Skin of body (tissue), 2 donors: Measurements from ENCODE around the gene SHE. TPM values are rescaled to one million over a fixed set of nuclear protein-coding genes. Genes with fewer than 3 reads are reported as not detected.

Experiments used
- DNase-seq: peaks from one replicate; lab custom pipeline; 2025; lab: John Stamatoyannopoulos, UW
- total RNA-seq: library from RNA; depleted of rRNA; stranded (reverse); fragments of >200 nt; gene quantifications from one replicate; pipeline ENCODE4 v1.2.3, GENCODE V29; 2014

The SHE gene
- total RNA-seq, 1 donor from 2014 or later = 5.4 TPM

DNA sequence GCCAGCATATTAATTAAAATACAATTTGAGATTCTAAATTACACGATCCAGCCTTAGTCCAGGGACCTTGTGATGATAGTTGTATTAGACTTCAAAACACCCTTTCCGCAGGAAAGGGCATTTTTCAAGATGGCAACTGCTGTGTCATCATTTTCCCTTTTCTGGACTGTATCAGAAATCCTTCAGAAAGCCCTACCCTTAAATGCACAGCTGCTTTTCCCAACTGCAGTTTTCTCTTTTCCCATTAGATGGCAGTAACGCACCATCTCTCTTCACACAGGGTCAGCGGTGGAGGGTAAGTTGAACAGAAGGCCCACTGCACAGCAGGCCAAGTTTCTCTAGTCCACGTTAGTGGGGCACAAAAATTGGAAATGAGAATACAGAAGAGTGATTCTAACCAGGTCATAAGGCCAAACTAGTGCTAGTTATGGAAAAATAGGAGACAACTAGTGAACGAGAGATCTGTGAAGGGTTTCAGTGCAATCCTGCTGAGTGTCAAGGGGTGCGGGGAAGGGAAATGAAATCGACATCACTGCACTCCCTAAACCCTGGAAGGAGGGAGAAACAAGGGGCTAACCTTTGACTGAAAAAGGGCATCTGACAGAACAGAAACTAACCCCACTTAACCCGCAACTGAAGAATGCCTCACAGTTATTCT, 22.3 kb downstream of the SHE start:
- DNase-seq = peak; percentile 75

DNA sequence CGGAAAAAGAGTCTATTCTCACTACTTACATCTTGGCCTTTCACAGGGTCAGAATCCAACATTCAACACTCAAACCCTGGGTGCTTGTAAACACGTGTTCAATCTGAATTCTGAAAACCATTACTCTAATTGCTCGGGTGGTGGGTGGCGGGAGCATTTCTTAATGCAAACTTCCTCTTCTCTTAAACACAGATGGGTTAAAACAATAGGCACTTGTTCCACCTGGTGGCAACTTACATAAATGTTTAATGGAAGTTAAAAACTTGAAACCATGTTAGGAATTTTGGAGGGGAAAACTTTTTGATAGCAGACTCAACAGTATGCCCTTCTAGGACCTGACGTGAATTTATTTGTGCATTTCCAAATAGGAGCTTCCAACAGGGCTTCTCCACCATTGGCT, 23.6 kb downstream of the SHE start:
- no peak for DNase-seq

DNA sequence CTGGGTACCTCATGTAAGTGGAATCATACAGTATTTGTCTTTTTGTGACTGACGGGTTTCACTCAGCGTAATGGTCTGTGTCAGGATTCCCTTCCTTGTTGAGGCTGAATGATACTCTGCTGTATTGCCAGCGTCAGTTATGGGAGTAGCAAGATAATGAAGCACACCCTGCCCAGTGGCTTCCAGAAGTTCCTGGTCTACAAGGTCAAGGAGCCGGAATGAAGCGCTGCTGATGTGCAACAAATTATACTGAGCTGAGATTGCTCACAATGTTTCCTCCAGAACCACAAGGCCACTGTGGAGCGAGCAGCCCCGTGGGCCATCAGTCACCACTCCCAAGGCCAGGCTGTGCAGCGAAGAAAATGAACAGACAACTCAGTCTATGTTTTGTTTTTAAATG, 24.2 kb downstream of the SHE start:
- DNase-seq = no peak

DNA sequence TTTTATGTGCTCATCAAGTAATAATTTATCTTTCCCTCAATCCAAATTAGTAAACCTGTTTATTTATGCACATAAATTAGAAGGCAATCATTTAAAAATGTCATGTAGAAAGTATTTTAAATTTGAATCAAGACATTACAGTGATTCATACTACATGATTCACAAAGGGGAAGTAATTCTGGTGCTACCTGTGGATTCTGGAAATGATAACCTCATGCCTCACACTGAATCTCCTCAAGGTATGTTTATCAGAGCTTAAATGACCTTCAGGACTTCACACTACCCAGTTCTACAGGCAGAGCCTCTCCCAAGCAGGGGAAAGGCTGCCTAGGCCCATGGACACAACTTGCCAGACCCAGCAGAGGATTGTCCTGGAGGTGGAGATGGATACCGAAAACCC, 25.4 kb downstream of the SHE start:
- no peak for DNase-seq

DNA sequence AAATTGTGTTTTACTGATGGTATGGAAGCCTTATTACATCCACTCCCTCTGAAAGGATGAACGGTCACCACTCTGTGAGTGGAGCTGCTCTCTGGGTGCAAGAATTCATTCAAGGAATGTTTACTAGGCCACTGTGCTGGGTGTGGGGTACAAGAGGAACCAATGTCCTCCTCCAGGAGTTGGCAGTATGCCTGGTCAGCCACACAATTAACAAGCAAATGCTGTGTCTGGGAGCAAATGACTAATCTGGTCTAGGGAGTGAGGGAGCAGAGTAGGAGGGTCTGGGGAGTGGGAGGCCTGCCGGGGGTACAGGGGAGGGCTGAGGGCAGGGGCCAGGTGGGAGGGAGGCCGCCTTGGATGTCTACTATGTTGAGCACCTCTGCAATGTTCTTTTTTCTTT, 27.4 kb downstream of the SHE start:
- no peak for DNase-seq

DNA sequence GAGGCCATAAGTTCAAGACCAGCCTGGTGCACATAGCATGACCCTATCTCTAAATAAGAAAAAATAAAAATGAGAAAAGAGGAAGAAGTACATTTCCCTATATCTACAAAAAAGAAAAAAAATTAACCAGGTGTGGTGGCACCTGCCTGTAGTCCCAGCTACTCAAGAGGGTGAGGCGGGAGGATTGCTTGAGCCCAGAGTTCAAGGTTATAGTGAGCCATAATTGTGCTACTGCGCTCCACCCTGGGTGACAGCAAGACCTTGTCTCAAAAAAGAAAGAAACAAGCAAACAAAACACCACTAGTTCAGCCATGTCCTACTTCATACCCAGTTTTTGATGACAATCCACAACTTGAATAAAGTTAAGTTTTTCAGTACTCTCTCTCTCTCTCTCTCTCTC, 30.9 kb downstream of the SHE start:
- no peak for DNase-seq

DNA sequence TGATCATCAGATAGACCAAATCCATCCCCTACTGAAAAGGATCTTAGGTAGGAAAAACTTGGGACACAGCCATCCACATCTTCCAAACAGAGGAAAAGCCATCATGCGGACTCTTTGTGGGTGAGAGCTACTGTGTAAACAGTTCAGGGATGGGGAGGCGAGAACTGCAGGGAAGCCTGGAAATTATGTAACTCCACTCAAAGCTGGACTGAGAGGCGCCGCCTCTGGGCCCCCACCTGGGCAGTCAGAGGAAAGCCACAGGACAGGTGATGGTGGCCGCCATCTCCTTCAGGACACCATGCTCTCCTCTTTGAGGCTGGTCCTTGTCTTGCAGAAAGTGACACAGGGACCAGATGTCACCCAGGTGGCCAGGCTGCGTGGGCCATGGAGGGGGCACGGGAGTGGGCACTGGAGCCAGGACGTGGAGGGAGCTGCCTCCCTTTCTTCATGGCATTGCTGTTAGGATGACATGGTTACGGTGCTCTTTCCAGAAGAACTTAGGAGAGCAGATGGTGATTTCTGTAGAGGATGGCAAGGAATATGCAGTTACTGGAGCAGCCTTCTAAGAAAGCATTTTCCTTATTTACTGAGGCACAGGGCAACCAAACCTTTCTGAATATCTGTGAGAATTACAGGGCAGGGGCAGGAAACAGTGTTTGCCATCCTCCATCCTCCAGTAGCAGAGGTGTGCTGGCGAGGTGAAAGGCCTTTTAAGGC, 32.2 kb downstream of the SHE start:
- no peak for DNase-seq

DNA sequence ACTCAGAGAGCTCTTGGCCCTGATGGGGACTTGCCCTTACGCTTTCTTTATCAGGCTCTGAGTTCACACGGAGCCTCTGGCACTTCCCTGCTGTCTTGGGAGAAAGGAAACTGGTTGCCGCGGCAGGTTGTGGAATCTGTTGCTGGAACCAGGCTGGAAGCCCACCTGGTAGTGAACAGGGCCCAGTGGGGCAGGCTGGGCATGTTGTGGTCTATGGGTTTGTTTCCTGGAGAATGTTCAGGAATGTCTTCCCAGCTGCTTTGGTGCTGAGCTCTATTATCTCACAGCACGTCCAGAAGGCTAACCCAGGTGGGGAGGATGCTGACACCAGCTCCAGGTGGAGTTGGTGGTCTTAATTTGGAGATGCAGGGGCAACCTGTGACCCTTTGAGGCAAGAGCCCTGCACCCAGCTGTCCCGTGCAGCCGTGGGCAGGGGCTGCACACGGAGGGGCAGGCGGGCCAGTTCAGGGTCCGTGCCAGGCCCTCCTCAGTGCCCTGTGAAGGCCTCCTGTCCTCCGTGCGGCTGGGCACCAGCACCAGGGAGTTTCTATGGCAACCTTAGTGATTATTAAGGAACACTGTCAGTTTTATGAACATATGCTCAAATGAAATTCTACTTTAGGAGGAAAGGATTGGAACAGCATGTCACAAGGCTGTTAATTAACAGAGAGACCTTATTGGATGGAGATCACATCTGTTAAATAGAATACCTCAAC, 33.5 kb downstream of the SHE start:
- DNase-seq = no peak

DNA sequence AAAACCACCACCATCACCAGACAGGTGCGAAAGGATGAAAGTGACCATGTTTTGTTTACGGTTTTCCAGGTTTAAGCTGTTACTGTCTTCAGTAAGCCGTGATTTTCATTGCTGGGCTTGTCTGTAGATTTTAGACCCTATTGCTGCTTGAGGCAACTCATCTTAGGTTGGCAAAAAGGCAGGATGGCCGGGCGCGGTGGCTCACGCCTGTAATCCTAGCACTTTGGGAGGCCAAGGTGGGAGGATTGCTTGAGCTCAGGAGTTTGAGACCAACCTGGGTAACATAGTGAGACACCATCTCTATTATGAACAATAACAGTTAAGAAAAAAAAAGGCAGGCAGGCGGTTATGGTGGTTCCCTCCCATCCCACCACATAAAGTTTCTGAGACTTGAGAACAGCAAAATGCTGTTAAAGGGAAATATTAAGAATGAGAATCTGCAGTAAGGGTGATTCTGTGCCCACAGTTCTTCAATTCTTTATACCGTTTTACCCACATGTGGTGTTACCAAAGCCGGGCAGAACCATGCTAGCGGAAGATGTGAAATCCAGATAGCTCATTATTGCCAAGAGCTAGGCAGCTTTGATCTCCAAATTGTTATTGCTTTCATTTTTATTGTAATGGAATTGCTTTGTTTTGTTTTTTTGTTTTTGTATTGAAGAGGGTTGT, 34.6 kb downstream of the SHE start:
- DNase-seq = no peak

DNA sequence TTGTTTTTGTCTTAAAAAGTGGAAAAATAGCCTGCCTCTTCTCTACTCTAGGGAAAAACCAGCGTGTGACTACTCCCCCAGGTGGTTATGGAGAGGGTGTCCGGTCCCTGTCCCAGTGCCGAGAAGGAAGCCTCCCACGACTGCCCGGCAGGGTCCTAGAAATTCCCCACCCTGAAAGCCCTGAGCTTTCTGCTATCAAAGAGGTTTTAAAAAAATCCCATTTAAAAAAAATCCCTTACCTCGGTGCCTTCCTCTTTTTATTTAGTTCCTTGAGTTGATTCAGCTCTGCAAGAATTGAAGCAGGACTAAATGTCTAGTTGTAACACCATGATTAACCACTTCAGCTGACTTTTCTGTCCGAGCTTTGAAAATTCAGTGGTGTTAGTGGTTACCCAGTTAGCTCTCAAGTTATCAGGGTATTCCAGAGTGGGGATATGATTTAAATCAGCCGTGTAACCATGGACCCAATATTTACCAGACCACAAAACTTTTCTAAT, 35.2 kb downstream of the SHE start:
- no peak for DNase-seq

DNA sequence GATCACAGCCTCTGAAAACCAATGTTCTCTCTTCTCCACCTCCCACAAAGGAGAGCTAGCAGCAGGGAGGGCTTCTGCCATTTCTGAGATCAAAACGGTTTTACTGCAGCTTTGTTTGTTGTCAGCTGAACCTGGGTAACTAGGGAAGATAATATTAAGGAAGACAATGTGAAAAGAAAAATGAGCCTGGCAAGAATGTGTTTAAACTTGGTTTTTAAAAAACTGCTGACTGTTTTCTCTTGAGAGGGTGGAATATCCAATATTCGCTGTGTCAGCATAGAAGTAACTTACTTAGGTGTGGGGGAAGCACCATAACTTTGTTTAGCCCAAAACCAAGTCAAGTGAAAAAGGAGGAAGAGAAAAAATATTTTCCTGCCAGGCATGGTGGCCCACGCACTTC, 36.0 kb downstream of the SHE start:
- no peak for DNase-seq

DNA sequence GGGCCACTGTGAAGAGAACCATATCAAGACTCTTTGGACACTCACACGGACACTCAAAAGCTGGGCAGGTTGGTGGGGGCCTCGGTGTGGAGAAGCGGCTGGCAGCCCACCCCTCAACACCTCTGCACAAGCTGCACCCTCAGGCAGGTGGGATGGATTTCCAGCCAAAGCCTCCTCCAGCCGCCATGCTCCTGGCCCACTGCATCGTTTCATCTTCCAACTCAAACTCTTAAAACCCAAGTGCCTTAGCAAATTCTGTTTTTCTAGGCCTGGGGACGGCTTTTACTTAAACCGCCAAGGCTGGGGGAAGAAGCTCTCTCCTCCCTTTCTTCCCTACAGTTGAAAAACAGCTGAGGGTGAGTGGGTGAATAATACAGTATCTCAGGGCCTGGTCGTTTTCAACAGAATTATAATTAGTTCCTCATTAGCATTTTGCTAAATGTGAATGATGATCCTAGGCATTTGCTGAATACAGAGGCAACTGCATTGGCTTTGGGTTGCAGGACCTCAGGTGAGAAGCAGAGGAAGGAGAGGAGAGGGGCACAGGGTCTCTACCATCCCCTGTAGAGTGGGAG, 36.5 kb downstream of the SHE start:
- DNase-seq = no peak

DNA sequence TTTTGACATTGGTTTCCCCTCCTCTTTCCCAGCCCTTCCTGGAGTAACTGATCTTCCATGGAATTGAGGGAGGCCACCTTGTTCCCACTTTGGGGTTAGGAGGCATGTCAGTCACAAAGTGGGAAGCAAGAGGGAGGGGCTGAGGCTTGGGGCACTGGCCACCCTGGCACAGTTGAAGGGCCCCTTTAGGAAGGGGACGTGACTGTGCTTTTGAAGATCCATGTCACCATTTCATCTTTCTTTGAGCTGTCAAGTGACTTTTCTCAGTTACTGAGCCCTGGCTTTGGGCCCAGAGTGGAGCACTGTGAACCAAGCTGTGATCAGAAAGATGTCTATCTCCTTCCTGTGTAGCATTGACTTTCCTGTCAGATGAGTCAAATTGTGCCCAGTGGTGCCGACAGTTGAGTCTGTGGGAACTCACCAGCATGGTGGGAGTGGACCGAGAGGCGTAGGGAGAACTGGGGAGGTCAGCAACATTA, 38.7 kb downstream of the SHE start:
- DNase-seq = no peak

DNA sequence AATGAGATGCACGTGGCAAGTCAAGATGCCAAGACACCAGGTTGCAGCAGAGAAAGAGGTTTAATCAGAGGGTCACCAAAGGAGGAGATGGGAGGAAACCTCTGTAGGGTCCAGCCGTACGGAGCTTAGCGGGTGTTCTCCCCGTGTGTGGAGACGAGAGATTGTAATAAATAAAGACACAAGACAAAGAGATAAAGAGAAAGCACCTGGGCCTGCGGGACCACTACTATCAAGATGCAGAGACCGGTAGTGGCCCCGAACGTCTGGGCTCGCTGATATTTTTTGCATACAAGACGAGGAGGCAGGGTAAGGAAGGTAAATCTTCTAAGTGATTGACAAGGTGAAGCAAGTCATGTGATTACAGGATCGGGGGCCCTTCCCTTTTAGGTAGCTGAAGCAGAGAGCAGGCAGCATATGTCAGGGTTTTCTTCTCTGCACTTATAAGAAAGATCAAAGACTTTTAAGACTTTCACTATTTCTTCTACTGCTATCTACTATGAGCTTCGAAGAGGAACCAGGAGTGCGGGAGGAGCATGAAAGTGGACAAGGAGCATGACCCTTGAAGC, 41.4 kb downstream of the SHE start:
- DNase-seq = no peak

DNA sequence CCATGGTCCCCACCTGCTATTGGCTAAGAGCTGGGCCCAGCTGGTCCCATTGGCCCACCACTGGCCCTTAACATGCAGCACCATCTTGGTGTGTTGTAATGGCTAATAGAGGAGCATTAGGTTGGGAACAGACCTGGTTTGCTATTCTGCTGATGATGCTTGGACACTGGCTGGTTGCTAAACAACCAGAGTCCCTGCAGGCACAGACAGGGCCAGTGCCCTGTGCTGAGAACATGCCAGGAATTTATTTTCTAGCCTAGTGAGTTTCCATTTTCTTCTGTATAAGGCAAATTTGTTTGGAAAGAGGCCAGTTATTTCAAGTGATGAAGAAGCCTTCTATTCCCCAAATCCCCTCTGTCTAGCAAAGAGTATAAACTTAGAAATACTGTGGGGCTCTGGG, 43.1 kb downstream of the SHE start:
- DNase-seq = no peak

DNA sequence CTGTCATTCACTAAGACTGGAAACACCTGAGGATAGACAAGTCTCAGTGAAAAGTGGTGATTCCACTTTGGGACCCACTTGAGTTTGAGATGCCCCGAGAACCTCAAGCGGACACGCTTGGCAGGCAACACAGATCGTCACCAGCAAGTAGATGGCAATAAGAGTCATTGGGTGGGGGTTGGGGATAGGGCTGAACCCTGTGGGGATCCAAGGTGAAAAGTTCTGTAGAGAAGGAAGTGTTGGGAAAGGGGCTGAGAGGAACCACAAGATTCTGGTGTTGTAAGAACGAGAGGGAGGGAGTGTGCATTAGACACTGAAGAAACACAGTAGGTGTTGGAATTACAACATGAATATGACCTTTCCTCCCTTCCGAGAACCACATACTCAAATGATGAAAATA, 45.6 kb downstream of the SHE start:
- no peak for DNase-seq

DNA sequence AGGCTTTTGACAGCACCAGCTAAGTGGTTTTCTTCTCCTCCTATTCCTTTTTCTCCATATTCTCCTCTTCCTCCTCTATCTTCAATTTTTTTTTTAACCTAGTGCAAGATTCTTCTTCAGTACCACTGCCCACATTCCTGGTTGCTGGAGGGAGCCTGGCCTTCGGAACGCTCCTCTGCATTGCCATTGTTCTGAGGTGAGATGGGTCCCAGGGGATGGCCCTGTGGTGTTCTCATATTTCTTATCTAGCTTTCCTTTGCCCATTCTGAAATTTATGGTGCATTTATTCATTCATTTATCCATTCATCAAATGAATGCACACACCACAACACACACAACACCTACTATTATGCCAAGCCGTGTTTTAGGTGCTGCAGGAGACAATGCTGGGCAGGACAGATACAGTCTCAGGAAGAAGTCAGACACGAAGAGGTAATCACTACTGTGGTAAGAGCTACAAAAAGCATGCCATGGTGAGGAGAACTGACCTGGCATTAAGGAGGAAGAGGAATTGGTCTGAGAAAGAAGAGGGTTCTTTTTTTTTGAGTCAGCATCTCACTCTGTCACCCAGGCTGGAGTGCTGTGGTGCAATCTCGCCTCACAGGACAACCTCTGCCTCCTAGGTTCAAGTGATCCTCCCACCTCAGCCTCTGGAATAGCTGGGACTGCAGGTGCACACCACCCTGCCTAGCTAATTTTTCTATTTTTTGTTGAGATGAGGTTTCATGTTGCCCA, 47.7 kb downstream of the SHE start:
- no peak for DNase-seq

DNA sequence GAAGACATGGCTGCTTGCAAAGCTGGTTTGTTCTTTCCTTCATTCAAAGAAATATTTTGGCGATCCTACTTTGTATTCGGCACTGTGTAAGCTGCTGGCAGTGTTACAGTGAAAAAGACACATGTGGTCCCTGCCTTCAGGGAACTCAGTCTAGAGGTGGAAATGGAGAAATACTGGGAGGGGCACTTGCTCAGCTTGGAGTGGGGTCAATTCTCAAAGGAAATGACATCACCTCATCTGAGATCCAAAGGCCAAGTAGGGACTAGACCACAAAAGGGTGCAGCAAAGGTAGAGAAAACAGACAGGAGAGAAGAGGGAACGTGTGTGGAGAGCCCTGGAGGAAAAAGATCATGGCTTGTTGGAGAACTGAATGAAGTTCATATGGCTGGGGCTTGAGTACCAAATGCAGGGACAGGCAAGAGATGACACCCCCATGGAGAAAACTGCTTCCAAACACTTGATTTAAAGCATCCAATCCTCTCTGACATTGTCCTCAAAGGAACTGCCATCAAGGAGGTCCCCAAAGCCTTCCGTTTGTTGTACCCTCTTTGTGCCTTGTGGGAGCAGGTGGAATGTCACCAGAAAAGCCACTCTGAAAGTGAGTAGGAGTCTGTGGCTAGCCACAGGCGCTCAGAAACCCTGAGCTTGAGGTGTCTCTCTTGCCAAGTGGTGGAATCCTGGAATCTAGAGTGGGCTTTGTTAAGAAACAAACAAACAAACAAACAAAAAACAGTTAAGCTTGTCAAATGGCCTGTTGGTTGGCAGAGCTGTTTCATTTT, 48.4 kb downstream of the SHE start:
- DNase-seq = no peak

DNA sequence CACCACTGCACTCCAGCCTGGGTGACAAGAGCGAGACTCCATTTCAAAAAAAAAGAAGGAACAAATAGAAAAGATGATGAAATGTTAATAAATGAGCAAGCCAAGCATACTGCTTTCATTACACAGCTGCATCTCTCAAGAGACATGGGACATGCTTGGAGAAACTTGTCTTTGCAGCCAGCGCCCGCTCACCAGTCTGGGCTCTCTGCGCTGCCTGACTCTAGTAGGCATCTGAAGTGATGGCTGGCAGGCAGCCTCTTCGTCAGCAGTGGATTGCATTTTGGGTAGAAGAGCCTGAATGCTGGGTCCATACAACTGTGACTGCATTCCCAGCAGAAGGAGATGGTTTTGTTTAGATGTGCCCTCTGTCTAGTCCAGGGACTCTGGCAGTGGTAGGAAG, 49.1 kb downstream of the SHE start:
- DNase-seq = peak; percentile 31

DNA sequence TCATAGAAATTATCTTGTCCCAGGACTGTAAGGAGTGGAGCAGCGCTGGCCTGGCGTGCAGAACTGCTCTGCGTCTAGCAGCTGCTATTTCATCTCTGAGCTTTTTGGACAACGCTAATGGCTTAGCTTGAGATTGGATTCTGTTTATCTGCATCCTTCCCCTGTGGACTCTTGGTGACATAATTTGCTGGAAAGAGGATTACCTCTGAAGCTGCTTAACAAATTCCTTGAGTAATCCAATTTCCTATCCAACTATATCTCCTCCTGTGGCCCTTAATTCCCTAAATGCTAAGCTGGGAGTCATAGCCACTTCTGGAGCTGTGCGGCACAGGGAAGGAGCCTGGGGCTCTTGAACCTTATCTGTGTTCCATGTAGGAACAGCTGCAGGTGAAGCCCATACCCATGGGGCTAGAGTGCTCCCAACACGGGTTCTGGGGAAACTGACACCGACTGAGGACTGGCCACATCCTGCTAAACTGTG, 53.8 kb downstream of the SHE start:
- peak; percentile 45 for DNase-seq
